HL-60 (cell line): ENCODE results near the gene BRAT1.
A peak's percentile ranks its signal among the peaks of the same experiment; 100 is the strongest.
"Not testable (repeated sequence)": the region's sequence is repeated elsewhere in the genome, so short reads cannot be mapped to it uniquely, and the experiment has no call there.

Experiments used
- DNase-seq, 2 experiments: peaks; one replicate each; pipeline ENCODE4 v3.0.0-alpha.2; 2010 to 2020; ENCODE audit warnings: low read depth in 1 of 2, low spot score in 1 of 2
- H3K27ac ChIP-seq: fragments of 250-450 bp; sonication (Bioruptor Pico); replicated peaks from 2 replicates; pipeline ENCODE4 v1.5.1; 2020; ENCODE audit warnings: mild to moderate bottlenecking, moderate library complexity
- H3K27me3 ChIP-seq: fragments of 250-450 bp; sonication (Bioruptor Pico); 2 replicates; pipeline ENCODE4 v1.5.1; 2021; ENCODE audit warnings: mild to moderate bottlenecking, moderate library complexity; ENCODE audit not compliant: insufficient read depth, poor library complexity, severe bottlenecking
- H3K4me3 ChIP-seq: replicated peaks from 2 replicates; pipeline ENCODE4 v1.5.1; 2011; ENCODE audit warnings: mild to moderate bottlenecking, control low read depth, low read length; ENCODE audit not compliant: insufficient read depth
- GABPA ChIP-seq: IDR thresholded peaks from 2 replicates; pipeline ENCODE4 v1.6.1; 2012; ENCODE audit warnings: low read depth
- POLR2AphosphoS5 ChIP-seq: IDR thresholded peaks from 2 replicates; pipeline ENCODE4 v1.6.1; 2012; ENCODE audit warnings: low read depth
- SPI1 ChIP-seq: IDR thresholded peaks from 2 replicates; pipeline ENCODE4 v1.6.1; 2012; ENCODE audit warnings: low read depth, mild to moderate bottlenecking, borderline replicate concordance
- TF ChIP-seq, protein P1 (sequence below): IDR thresholded peaks from 2 replicates; pipeline ENCODE4 v1.6.1; 2012; ENCODE audit warnings: low read depth; ENCODE audit not compliant: insufficient replicate concordance
- TF ChIP-seq, protein P2 (sequence below): IDR thresholded peaks from one replicate; pipeline ENCODE4 v1.5.1; 2011; ENCODE audit warnings: low read length, control low read depth, inconsistent platforms; ENCODE audit not compliant: insufficient read depth

Gene BRAT1

GRCh38 chr7:2533566-2533965, 21.8 kb downstream of the BRAT1 start:
- H3K27me3 ChIP-seq, H3K27ac ChIP-seq: not testable (repeated sequence)

DNA sequence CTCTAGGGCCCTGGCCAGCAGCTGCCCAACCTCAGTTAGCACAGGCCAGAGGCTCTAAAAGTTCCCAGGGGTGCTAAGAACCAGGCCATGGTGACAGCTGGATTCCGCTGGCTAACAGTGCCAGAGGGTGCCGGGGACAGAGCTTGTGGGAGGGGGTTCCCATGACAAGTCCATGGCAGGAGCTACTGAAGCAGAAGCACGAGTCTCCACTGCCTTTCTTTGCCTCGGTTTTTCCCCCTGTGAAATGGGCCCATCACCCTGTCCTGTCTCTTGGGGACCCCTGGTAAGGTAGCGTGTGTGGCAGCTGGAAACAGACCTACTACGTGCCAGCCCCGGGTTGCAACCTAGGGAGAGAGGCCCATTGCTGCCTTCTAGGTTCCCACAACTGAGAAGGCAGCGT, 22.5 kb downstream of the BRAT1 start:
- H3K4me3 ChIP-seq, H3K27ac ChIP-seq, DNase-seq, H3K27me3 ChIP-seq: not testable (repeated sequence)

More at GRCh38 chr7:2533566-2533965, 21.8 kb downstream of the BRAT1 start:
- not testable (repeated sequence) for DNase-seq, H3K4me3 ChIP-seq

- H3K27me3 ChIP-seq, DNase-seq, H3K4me3 ChIP-seq, H3K27ac ChIP-seq: not testable (repeated sequence)
These were observed 23.0 kb downstream of the BRAT1 start for GRCh38 chr7:2532199-2532772.

DNA sequence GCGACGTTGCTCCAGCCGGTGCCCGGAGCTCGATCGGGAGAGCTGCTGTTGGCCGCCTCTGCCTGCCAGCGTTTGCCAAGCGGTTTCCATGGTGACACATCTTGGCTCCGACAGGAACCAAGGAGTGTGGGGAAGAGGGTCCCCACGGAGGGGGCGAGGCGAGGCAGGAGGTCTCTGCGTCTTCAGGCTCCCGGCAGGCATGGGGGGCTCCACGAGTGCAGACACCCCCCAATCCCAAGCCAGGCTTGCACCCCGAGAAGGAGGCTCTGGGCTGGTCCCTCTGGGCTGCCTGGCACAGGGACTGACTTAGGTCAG, 23.6 kb downstream of the BRAT1 start:
- H3K4me3 ChIP-seq, H3K27me3 ChIP-seq, H3K27ac ChIP-seq, DNase-seq: not testable (repeated sequence)

DNA sequence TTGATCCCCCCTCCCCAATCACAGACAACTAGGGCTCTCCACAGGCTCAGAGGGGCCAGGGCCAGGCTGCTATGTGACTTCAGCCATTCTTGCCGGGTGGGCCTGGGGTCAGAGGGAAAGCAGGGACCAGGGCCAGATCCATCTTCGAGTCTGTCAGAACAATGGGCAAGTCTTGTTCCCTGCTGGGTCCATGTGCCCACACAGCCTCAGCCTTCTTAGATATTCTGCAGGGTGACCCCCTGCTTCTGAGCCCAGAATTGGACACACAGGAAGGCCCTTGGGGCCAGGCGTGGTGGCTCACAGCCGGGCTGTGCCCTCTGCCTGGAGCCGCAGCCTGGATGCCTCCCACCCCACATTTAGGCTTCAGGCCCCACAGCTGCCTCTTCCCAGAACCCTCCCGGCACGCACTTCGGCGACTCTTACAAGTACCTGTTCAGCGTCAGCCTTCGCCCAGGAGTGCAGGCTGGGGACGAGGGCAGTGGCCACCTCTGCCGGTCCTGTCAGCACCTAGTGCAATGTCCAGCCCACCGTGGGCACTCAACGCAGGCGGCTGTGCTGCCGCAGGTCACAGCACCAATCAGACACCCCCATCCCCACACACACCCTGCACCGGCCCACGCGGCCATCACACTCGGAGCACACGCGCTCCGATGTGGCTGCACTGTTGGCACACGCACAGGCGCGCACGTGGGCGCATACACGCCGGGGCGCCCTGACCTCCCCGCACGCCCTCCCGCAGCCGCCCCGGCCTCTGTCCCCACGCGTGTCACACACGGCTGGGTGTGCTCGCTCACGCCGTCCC, 24.1 kb downstream of the BRAT1 start:
- H3K27me3 ChIP-seq, DNase-seq, H3K4me3 ChIP-seq: not testable (repeated sequence)
- H3K27ac ChIP-seq: peak overlapping the region; percentile 97

DNA sequence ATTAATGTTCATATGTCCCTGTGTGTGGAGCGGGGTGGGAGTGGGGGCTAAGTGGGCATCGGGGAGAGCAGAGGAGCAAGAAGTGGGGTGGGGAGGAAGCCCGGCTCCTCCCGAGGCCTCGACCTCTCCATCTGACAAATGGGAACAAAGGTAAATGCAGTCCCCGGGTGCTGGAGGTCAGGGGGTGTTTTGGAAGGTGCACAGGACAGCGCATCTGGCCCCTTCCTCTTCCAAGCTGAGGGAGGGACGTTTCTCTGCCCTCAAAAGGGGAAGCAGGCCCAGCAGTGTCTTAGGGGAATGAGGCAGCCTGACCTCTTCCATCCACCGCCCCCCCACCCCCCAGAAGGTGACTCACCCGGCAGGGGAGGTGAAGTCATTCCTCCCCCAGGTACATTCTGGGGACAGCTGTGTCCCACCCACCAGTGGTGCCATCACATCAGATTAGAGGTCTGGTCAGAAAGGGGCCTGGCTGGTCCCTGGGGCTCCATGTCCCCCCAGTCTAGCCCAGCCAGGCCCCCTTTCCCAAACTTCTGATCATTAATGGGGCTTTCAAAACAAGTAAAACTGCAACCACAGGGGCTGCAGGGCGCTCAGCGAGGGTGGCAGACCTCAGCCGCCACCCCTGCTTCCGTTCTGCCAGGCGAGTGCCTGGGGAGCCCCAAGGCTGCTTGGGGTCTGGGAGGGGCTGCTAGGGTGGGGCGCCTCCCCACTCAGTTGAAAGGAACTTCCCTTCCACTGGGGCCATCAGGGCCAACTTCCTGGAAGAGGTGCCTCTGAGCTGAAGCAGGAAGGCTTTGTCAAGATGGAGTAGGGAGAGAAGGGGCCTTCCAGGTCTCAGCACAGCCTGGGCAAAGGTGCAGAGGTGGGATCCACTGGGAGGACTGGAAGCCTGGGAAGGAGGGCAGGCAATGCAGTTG, 25.0 kb downstream of the BRAT1 start:
- TF ChIP-seq, protein P1, sequence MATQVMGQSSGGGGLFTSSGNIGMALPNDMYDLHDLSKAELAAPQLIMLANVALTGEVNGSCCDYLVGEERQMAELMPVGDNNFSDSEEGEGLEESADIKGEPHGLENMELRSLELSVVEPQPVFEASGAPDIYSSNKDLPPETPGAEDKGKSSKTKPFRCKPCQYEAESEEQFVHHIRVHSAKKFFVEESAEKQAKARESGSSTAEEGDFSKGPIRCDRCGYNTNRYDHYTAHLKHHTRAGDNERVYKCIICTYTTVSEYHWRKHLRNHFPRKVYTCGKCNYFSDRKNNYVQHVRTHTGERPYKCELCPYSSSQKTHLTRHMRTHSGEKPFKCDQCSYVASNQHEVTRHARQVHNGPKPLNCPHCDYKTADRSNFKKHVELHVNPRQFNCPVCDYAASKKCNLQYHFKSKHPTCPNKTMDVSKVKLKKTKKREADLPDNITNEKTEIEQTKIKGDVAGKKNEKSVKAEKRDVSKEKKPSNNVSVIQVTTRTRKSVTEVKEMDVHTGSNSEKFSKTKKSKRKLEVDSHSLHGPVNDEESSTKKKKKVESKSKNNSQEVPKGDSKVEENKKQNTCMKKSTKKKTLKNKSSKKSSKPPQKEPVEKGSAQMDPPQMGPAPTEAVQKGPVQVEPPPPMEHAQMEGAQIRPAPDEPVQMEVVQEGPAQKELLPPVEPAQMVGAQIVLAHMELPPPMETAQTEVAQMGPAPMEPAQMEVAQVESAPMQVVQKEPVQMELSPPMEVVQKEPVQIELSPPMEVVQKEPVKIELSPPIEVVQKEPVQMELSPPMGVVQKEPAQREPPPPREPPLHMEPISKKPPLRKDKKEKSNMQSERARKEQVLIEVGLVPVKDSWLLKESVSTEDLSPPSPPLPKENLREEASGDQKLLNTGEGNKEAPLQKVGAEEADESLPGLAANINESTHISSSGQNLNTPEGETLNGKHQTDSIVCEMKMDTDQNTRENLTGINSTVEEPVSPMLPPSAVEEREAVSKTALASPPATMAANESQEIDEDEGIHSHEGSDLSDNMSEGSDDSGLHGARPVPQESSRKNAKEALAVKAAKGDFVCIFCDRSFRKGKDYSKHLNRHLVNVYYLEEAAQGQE: no peak
- TF ChIP-seq POLR2AphosphoS5 (peak; percentile 77), SPI1 (peak; percentile 79; the same call in 1 of the 2 replicates), GABPA (no peak)
- DNase-seq: peak; percentile 92 to 95
- Histone ChIP-seq H3K27ac (peak overlapping the region; percentile 97), H3K4me3 (no peak overlapping the region), H3K27me3 (no peaks in the 10 kb centered on the region)

DNA sequence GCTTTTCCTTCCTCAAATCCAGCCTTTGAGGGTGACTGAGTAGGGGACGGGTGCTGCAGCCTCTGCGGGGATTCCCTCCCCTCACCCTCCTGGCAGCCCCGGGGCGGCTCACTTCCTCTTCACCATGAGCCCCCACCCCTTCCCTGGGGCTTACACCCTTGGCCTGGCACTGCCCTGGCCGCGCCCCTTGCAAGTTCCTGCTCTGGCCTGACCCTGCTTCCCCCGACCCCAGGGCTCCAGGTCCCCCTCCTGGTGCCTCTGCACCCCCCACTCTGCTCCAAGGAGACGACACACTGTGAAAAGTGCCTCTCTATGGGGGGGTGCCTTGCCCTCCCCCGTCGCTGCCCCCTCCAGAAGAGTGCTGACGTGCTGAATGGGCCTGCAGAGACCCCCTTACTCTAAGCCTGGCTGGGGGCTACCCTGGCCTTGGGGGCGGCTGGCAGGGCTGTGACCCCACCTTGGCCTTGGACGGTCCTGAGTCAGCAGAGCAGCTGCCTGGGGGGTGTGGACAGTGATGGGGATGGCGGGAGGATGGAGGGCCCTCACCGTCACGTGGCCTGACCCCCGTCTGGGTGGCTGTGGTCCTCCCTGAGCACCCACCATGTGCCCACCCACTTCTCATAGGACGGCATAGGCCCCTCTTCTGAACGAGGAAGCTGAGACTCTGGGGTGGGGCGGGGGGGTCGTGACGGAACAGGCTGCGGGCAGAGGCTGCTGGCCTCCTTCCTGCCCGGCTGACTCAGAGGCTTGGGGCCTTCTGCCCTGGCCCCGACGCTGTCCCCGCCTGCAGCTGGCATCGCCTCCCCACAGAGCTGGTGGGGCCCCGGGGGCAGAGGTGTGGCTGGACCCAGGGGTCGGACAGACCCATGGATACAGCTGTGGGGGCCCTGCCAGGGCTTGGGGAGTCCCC, 25.9 kb downstream of the BRAT1 start:
- no peak overlapping the region for H3K4me3 ChIP-seq
- TF ChIP-seq, protein P2, sequence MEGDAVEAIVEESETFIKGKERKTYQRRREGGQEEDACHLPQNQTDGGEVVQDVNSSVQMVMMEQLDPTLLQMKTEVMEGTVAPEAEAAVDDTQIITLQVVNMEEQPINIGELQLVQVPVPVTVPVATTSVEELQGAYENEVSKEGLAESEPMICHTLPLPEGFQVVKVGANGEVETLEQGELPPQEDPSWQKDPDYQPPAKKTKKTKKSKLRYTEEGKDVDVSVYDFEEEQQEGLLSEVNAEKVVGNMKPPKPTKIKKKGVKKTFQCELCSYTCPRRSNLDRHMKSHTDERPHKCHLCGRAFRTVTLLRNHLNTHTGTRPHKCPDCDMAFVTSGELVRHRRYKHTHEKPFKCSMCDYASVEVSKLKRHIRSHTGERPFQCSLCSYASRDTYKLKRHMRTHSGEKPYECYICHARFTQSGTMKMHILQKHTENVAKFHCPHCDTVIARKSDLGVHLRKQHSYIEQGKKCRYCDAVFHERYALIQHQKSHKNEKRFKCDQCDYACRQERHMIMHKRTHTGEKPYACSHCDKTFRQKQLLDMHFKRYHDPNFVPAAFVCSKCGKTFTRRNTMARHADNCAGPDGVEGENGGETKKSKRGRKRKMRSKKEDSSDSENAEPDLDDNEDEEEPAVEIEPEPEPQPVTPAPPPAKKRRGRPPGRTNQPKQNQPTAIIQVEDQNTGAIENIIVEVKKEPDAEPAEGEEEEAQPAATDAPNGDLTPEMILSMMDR: no peak
- TF ChIP-seq, protein P1: no peak
- peak; percentile 93 for TF ChIP-seq SPI1
- TF ChIP-seq POLR2AphosphoS5: peak; percentile 3; the same call in 1 of the 2 replicates
- TF ChIP-seq GABPA: 0 out of 2 replicates have a peak, but pooled peaks have one; percentile 5
- peak; percentile 87 to 97 for DNase-seq
- peak overlapping the region; percentile 97 for H3K27ac ChIP-seq
- no peaks in the 10 kb centered on the region for H3K27me3 ChIP-seq
